COR-L47 (cell line): ENCODE data around the gene ATG10.
"Not testable (repeated sequence)": the region's sequence is repeated elsewhere in the genome, so short reads cannot be mapped to it uniquely, and the experiment has no call there.

Experiments
- DNase-seq: peaks from one replicate; lab custom pipeline; 2025; lab: John Stamatoyannopoulos, UW

The ATG10 gene

GRCh38 chr5:82129723-82130285 lies 158.0 kb downstream of the ATG10 start:
- DNase-seq = peak; percentile 21

- DNase-seq = no peak
Observed at GRCh38 chr5:82130602-82131001, 158.8 kb downstream of the ATG10 start.

GRCh38 chr5:82137205-82137604 lies 165.4 kb downstream of the ATG10 start:
- DNase-seq = no peak

- not testable (repeated sequence) for DNase-seq
Observed at GRCh38 chr5:82139837-82140236, 168.0 kb downstream of the ATG10 start.

- DNase-seq = no peak
Observed at GRCh38 chr5:82142217-82142841, 170.5 kb downstream of the ATG10 start.

- no peak for DNase-seq
Observed at GRCh38 chr5:82142928-82143577, 171.2 kb downstream of the ATG10 start.

- DNase-seq = no peak
Observed at GRCh38 chr5:82147860-82148573, 176.2 kb downstream of the ATG10 start.

GRCh38 chr5:82149434-82149833 lies 177.6 kb downstream of the ATG10 start:
- DNase-seq = no peak

- DNase-seq = no peak
Observed at GRCh38 chr5:82150559-82150958, 178.7 kb downstream of the ATG10 start.

- DNase-seq = no peak
Observed at GRCh38 chr5:82151204-82151603, 179.4 kb downstream of the ATG10 start.

GRCh38 chr5:82151662-82152061 lies 179.8 kb downstream of the ATG10 start:
- DNase-seq = no peak

GRCh38 chr5:82152978-82153481 lies 181.2 kb downstream of the ATG10 start:
- DNase-seq = no peak

- DNase-seq = no peak
Observed at GRCh38 chr5:82154776-82155175, 183.0 kb downstream of the ATG10 start.

- no peak for DNase-seq
Observed at GRCh38 chr5:82155305-82155704, 183.5 kb downstream of the ATG10 start.

- no peak for DNase-seq
Observed at GRCh38 chr5:82156874-82157273, 185.1 kb downstream of the ATG10 start.

GRCh38 chr5:82158755-82159413 lies 187.1 kb downstream of the ATG10 start:
- DNase-seq = no peak

- DNase-seq = no peak
Observed at GRCh38 chr5:82160948-82161347, 189.1 kb downstream of the ATG10 start.

- DNase-seq = no peak
Observed at GRCh38 chr5:82162573-82162972, 190.8 kb downstream of the ATG10 start.

GRCh38 chr5:82163452-82164175 lies 191.8 kb downstream of the ATG10 start:
- DNase-seq = no peak

- DNase-seq = no peak
Observed at GRCh38 chr5:82164176-82164976, 192.6 kb downstream of the ATG10 start.
